Left ventricle myocardium inferior (tissue), 1 donor: ENCODE measurements around the gene ITGA2. TPM values are rescaled to one million over a fixed set of nuclear protein-coding genes. Genes with fewer than 3 reads are reported as not detected.

Experiments used
- total RNA-seq: library from RNA; stranded (reverse); fragmentation: NEBNext Ultra II Directional; extraction: Animal tissue kit (Norgen Biotek cat#: 25700); gene quantifications from one replicate; pipeline ENCODE4 v1.2.1, GENCODE V29; 2021
- donor health status: DM: no; HTN: yes; CAD: no; lungs with severe emphysema.

ITGA2 gene
- total RNA-seq, 1 donor from 2014 or later: 0.80 TPM

Other genes with a start within 250 kb of the ITGA2 start
- 28.4 TPM for gene ITGA1, start 201.4 kb upstream of the ITGA2 start, total RNA-seq
- 19.7 TPM for gene PELO, start 201.4 kb upstream of the ITGA2 start, total RNA-seq
- gene MOCS2, start 120.4 kb downstream of the ITGA2 start, total RNA-seq: 88.7 TPM